HEK293 (cell line): Measurements from ENCODE around the gene ITGA2B.

Experiments
- ELK4 ChIP-seq: IDR thresholded peaks from 2 replicates; pipeline ENCODE4 v1.6.1; 2011; ENCODE audit warnings: mild to moderate bottlenecking, low read depth, low read length, borderline replicate concordance
- TF ChIP-seq, protein P1 (sequence below): fragments of 450-650 bp; formaldehyde crosslinking; IDR thresholded peaks from 2 replicates; pipeline ENCODE4 v1.5.1; 2016; ENCODE audit warnings: missing biosample characterization, missing genetic modification characterization

DNA sequence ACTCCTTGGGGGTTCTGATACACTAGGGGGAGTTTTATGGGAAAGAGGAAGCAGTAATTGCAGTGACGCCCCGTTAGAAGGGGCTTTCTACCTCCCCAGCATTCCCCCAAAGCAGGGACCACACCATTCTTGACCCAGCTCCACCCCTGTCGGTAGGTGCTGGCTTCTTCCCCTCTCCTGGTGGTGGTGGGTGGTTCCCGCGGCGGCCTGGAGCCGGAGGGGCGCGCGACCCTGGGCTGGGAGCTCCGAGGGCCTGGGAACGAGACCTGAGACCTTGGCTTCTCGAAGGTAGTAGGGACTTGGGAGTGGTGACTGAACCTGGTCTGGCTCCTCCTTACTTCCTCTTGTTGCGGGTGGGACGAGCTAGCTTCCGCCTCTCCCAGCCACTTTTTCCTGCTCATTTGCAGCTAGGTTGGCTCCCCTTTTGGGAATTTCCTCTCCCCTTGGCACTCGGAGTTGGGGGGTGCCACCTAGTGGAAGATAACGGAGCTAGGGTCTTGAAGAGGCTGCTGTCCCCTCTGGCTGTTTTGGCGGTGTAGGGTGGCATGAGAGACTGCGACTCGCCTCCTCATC lies 43.9 kb downstream of the ITGA2B start:
- no peak for TF ChIP-seq ELK4
- TF ChIP-seq, protein P1, sequence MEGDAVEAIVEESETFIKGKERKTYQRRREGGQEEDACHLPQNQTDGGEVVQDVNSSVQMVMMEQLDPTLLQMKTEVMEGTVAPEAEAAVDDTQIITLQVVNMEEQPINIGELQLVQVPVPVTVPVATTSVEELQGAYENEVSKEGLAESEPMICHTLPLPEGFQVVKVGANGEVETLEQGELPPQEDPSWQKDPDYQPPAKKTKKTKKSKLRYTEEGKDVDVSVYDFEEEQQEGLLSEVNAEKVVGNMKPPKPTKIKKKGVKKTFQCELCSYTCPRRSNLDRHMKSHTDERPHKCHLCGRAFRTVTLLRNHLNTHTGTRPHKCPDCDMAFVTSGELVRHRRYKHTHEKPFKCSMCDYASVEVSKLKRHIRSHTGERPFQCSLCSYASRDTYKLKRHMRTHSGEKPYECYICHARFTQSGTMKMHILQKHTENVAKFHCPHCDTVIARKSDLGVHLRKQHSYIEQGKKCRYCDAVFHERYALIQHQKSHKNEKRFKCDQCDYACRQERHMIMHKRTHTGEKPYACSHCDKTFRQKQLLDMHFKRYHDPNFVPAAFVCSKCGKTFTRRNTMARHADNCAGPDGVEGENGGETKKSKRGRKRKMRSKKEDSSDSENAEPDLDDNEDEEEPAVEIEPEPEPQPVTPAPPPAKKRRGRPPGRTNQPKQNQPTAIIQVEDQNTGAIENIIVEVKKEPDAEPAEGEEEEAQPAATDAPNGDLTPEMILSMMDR (tag by site-specific recombination), result peak; percentile 78
